Cardiac septum (tissue), 1 donor: ENCODE measurements around the gene DDX31. TPM values are rescaled to one million over a fixed set of nuclear protein-coding genes. Genes with fewer than 3 reads are reported as not detected.

Source experiments
- DNase-seq: peaks from one replicate; pipeline ENCODE4 v3.0.0-alpha.2; 2020; ENCODE audit warnings: low spot score
- intact Hi-C: fragments of 100-400 bp; cut with DNase I; formaldehyde crosslinking; loops from one replicate; pipeline ENCODE4 v1.14.0; 2022
- total RNA-seq: library from RNA; stranded (reverse); fragmentation: NEBNext Ultra II Directional; extraction: Animal tissue kit (Norgen Biotek cat#: 25700); gene quantifications from one replicate; pipeline ENCODE4 v1.2.1, GENCODE V29; 2021
- donor health status: DM: no; HTN: no; CAD: no.

The DDX31 gene
- total RNA-seq, 1 donor from 2014 or later, result 5.7 TPM

DNA sequence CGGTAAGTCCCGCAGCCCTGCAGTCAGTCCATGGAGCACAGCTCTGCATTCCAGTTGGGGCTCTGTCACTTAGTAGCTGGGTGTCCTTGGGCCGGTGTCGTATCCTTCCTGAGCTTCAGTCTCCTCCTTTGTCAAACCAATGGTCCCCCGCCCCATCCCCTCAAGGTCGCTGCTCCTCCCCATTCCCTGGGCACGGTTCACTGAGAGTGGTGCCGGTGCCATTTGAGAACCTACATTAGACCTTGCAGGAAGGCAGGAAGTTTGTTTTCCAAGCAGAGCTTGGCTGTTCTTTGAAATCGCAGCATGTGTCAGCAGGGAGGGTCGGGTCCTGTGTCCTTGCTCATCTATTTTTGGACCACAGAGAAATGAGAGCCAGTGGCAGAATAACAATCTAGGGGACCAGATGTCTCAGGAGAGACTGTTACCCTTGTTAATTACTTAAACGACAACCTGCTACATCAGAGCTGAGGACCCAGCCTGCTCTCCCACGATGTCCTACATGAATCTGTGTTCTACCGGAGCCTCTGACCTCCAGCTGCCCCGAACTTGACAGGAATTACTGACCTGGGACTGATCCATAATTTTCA, 109.1 kb downstream of the DDX31 start:
- no peak for DNase-seq
- intact Hi-C loops, result no loop called here

DNA sequence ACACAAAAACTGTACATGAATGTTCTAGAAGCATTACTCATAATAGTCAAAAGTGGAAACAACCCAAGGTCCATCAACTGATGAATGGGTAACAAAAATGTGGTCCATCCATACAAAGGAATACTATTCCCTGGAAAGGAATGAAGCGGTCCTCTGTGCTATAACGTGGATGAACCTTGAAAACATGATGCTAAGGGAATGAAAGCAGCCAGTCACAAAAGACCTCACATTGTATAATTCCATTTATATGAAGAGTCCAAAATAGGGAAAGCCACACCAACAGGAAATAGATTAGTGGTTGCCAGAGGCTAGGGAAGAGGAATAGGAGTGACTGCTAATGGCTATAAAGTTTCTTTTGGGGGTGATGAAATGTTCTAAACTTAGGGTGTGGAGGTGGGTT, 110.1 kb downstream of the DDX31 start:
- DNase-seq, result no peak
- intact Hi-C loops, result no loop called here

GRCh38 chr9:132557159-132557558, 112.6 kb downstream of the DDX31 start:
- intact Hi-C loops, result no loop called here
- no peak for DNase-seq

DNA sequence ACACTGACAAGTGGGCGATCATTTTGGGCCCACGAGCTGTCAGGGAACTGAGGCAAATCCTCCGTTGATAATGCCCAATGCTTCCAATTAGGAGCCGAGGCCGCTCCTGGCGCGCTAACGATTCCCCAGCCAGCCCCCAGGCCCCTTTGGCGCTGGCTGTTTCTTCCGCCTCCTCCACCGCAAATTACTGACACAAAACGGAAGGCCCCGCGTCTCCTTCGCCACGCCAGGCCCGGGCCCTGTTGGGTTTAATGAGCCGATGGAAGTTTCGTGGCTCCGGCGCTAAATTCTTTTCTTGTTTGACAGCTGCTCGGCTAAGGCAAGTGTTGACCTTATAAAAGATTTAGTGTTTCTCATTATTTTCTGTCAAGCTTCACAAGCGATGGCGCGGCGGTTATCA, 113.1 kb downstream of the DDX31 start:
- no peak for DNase-seq

DNA sequence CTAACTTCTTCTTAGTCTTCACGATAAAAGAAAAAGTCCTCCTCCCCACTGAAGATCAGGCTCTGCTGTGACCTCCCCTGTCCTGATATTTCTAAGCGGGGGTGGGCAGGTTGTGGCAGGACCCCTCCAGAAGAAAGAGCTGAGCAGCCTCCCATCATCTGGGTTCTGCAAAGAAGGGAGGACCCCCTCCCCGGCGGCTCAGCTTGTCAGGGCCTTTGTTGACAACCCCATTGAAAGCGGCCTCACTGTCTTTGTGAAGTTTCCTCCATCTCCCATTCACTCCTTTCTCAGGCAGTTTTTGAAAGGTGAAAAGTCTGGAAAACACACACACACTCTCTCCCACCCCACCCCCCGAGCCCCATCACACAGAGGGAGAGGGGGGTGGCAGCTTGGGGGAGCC, 113.5 kb downstream of the DDX31 start:
- intact Hi-C loops, result no loop called here
- DNase-seq, result no peak

More for the DNA sequence above, 113.1 kb downstream of the DDX31 start:
- intact Hi-C loops, result no loop called here

DNA sequence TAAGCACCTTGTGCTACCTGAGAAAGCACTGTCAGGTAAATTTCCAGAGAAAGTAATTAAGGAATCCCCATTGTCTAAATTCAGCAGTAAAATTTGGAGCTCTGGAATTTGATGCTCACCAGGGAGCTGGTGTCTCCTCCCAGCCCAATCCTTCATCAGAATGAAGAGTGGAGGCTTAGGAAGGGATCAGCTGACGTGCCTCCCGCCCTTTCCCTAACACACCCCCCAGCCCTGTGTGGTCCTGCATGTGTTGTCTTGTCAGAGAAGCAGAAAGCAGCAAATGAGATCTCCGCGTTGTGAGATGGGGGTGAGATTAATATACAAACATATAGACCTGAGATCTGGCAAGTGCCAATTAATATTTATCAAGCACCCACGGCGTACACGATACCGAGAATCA, 114.3 kb downstream of the DDX31 start:
- no peak for DNase-seq
- intact Hi-C loops, result no loop called here

GRCh38 chr9:132554755-132555154, 115.0 kb downstream of the DDX31 start:
- intact Hi-C loops, result no loop called here
- DNase-seq, result no peak

- DNase-seq, result no peak
- intact Hi-C loops, result no loop called here
Observed at GRCh38 chr9:132552041-132552440, 117.7 kb downstream of the DDX31 start.

DNA sequence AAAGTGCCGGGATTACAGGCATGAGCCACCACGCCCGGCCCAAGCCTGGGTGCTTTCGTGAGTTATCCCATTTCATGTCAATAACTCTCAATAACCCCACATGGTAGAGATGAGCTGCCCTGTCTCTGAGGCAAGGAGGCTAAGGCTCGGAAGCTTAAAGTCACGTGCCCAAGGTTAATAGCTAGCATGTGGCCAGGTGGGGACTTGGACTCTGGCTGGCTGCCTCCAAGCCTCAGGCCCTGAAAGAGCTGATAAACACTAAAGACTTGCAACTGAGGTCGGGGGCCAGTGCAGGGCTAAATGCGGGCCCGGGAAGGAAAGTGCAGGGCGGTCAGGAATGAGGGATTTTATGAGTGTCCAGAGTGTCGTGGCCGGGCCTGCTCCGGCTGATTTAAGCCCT, 118.2 kb downstream of the DDX31 start:
- intact Hi-C loops, result no loop called here
- DNase-seq, result no peak

GRCh38 chr9:132548751-132549640, 120.8 kb downstream of the DDX31 start:
- intact Hi-C loops, result no loop called here
- peak; percentile 26 for DNase-seq

DNA sequence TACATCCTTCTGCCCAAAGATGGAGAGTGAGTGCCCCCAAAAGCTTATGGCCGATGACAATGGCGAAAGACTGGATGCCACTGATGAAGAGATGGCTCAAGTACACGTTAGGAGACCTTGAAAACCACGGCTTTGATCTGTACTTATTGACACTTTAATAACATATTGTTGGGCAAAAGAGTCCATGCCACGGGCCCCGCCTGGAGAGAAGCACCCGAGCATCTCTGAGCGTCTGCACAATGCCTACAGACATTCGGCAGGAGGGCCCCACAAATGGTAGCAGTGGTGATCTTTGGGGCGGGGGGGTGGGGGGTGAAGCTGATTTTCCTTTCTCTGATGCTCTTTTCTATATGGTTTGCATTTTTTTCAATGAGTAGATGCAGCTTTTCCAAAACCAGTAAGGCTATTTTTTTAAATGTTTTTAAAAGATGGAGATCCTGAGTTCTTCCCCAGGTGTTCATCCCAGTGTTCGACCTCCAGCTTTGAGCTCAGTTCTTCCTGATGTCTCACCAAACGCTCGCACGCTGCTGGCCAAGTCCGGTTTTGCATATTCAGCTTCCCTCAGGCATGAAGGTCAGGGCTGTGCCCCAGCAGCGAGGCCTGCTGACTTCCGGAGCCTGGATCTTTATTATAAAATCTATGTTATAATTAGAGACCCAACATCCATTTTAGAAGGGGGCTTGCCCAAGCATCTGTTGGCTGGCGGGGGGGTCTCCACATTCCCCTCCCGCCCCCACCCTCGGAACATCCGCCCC, 121.6 kb downstream of the DDX31 start:
- intact Hi-C loops, result no loop called here
- DNase-seq, result no peak

DNA sequence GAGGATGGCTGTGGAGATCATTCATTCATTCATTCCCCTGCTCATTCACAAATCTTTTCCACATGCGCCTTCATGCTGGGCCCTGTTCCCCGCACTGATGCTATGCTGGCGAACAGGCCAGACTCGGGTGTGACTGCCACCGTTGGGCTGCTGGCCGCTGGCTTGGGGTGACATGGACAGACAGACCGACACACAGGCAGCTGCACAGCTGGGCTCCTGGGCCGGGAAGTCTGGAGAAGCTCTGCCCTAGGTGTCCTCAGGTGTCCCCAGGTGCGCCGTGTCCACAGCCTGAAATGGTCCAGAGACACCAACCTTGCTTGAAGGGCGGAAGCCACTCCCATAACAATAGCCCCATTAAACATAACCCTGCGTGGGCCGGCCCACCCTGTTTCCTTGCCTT, 122.3 kb downstream of the DDX31 start:
- intact Hi-C loops, result no loop called here
- no peak for DNase-seq

GRCh38 chr9:132547052-132547431, 122.7 kb downstream of the DDX31 start:
- no peak for DNase-seq
- intact Hi-C loops, result no loop called here

DNA sequence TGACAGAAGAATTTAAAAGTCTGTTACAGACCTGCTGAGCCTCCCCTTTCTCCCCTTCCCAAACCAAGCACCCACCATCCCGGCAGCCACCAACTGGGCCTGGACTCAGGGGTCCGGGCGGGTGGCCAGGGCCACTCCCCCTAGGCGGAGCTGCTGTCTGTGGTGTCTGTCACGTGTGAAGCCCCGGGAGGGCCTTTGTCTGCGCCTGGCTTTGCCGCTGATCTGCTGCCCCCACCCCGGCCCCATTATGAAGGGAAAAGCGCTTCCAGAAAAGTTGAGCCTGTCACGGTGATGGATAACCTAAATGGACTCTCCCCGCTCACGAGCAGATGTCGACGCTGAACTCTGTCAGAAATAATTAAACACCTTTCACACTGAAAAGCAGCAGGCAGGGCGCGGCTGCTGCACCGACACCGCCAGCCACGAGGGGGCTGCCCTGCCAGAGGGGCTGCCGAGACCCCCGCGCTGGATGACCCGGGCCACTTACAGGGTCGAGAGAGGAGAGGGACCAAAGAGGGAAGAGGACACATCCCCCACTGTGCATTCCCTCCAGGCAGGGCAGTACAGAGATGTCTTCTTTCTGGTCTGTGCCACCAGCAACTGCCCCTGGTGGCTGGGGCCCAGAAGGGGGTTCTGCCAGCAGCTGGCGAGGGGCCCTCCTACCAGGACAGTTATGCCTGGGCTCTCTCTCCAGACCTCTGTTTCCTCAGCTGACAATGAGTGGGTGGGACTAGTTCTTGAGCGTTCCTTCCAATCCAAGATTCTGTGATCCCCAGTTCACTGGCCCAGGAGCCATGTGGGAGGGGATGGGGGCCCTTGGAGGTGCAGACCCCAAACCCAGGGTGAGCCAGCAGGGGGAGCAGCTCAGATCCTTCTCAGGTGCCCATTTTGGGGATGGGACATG, 123.4 kb downstream of the DDX31 start:
- DNase-seq, result no peak
- intact Hi-C loops, result no loop called here

GRCh38 chr9:132545578-132545977, 124.2 kb downstream of the DDX31 start:
- intact Hi-C loops, result no loop called here
- DNase-seq, result no peak

- no peak for DNase-seq
- intact Hi-C loops, result no loop called here
Observed at GRCh38 chr9:132543960-132544359, 125.8 kb downstream of the DDX31 start.

GRCh38 chr9:132543251-132543650, 126.5 kb downstream of the DDX31 start:
- intact Hi-C loops, result no loop called here
- no peak for DNase-seq
